Stomach (tissue), 9 donors: Measurements from ENCODE around the gene SEC22C. TPM values are rescaled to one million over a fixed set of nuclear protein-coding genes. Genes with fewer than 3 reads are reported as not detected.

Source experiments
- DNase-seq, 2 donors: peaks; one replicate each; pipeline versions ENCODE4 v3.0.0 to v3.0.0-alpha.2; 2013 to 2019
- H3K27ac ChIP-seq, 5 donors: fragments of 200-600 bp in 4 of 5; sonication (generic) in 4 of 5; one replicate each; pipeline ENCODE4 v1.5.1; 2013 to 2019; ENCODE audit warnings: mild to moderate bottlenecking in 1 of 5, moderate library complexity in 1 of 5
- H3K27me3 ChIP-seq, 3 donors: fragments of 200-600 bp; sonication (generic); one replicate each; pipeline ENCODE4 v1.5.1; 2017 to 2019; ENCODE audit warnings: mixed run types in 1 of 3
- H3K36me3 ChIP-seq, 4 donors: fragments of 200-600 bp; sonication (generic); 1 replicate in 3 of 4; 2 replicates in 1 of 4; pipeline ENCODE4 v1.5.1; 2016 to 2019
- H3K4me1 ChIP-seq, 4 donors: fragments of 200-600 bp; sonication (generic); one replicate each; pipeline ENCODE4 v1.5.1; 2016 to 2019
- H3K4me3 ChIP-seq, 4 donors: fragments of 200-600 bp; sonication (generic) in 3 of 4; one replicate each; pipeline ENCODE4 v1.5.1; 2016 to 2019; ENCODE audit warnings: mild to moderate bottlenecking in 1 of 4
- H3K9me3 ChIP-seq, 4 donors: fragments of 200-600 bp; sonication (generic); one replicate each; pipeline ENCODE4 v1.5.1; 2016 to 2019
- EP300 ChIP-seq: sonication (generic); formaldehyde crosslinking; IDR thresholded peaks from one replicate; pipeline ENCODE4 v1.6.1; 2017; ENCODE audit warnings: antibody characterized with exemption
- POLR2A ChIP-seq, 4 donors: fragments of 450-650 bp; IDR thresholded peaks; one replicate each; pipeline ENCODE4 v1.6.1; 2016; ENCODE audit warnings: antibody characterized with exemption in 4 of 4, control low read depth in 2 of 4, mild to moderate bottlenecking in 1 of 4, moderate library complexity in 1 of 4
- POLR2AphosphoS5 ChIP-seq, 3 donors: sonication (generic); formaldehyde crosslinking; IDR thresholded peaks; one replicate each; pipeline ENCODE4 v1.6.1; 2016; ENCODE audit warnings: antibody characterized with exemption in 3 of 3
- WGBS, 5 donors: extraction: QIAGEN DNeasy Blood & Tissue Kit in 3 of 5; methylation state at CpG; one replicate each; pipeline versions ENCODE4 v1.1.5 to v1.1.7; 2013 to 2018; 5-methylcytosine and 5-hydroxymethylcytosine counted together
- intact Hi-C: fragments of 100-400 bp; cut with DNase I; formaldehyde crosslinking; loops from one replicate; pipeline ENCODE4 v1.15.1; 2023; ENCODE audit warnings: low total_unique reads
- polyA plus RNA-seq, 3 donors: library from polyadenylated mRNA; stranded (reverse); fragments of 200-250 nt; gene quantifications; one replicate each; pipeline ENCODE4 v1.2.3, GENCODE V29; 2013
- total RNA-seq, 5 donors: library from RNA; depleted of rRNA; stranded (reverse); fragments of >200 nt; gene quantifications; one replicate each; pipeline versions ENCODE4 v1.1.0 to v1.2.3, GENCODE V29; 2014 to 2016
- TF ChIP-seq, protein P1 (sequence below), 7 experiments: fragments of 450-650 bp in 4 of 7; fragments of 200-600 bp in 3 of 7; sonication (generic) in 3 of 7; IDR thresholded peaks; one replicate each; pipeline ENCODE4 v1.5.1; 2016 to 2019; ENCODE audit warnings: antibody characterized with exemption in 7 of 7, control low read depth in 2 of 7, mild to moderate bottlenecking in 1 of 7
- donor health status: healthy with polysubstance abuse.
- donor health status: Bipolar disorder and iron deficiency.
- donor health status: healthy.

The SEC22C gene
- total and polyA plus RNA-seq, 8 donors = 9.8 to 64.3 (median 28.9) TPM

DNA sequence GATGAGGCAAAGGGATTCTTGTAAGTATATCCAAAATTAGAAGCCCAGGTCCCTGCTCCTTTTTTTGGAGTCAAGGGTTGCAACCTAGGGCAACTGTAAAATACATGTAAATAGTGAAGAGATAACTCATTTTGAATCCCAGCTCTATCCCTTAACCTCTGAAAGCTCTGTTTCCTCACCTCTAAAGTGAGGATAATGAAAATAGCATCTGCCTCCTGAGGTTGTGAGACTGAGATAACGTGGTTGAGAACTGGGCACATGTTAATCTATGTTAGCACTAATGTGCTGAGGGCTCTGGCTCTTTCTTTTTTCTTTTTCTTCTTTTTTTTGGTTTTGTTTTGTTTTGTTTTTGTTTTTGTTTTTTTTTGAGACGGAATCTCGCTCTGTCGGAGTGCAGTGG lies 13.9 kb upstream of the SEC22C start:
- DNase-seq = no peak
- Histone ChIP-seq H3K27me3 (no peaks in the 10 kb centered on the region), H3K4me1 (peaks cover 13 to 36% (median 19%) of the 10 kb centered on the region in 4 donors), H3K9me3 (no peaks in the 10 kb centered on the region), H3K36me3 (peaks cover 10 to 39% (median 31%) of the 10 kb centered on the region in 4 donors), H3K4me3 (no peak overlapping the region), H3K27ac (no peak overlapping the region)
- intact Hi-C loops = no loop called here
- TF ChIP-seq EP300 (no peak), POLR2AphosphoS5 (IDR thresholded peaks at IDR 0.05) (no peak), POLR2A (IDR thresholded peaks at IDR 0.05) (no peak)
- TF ChIP-seq, protein P1, sequence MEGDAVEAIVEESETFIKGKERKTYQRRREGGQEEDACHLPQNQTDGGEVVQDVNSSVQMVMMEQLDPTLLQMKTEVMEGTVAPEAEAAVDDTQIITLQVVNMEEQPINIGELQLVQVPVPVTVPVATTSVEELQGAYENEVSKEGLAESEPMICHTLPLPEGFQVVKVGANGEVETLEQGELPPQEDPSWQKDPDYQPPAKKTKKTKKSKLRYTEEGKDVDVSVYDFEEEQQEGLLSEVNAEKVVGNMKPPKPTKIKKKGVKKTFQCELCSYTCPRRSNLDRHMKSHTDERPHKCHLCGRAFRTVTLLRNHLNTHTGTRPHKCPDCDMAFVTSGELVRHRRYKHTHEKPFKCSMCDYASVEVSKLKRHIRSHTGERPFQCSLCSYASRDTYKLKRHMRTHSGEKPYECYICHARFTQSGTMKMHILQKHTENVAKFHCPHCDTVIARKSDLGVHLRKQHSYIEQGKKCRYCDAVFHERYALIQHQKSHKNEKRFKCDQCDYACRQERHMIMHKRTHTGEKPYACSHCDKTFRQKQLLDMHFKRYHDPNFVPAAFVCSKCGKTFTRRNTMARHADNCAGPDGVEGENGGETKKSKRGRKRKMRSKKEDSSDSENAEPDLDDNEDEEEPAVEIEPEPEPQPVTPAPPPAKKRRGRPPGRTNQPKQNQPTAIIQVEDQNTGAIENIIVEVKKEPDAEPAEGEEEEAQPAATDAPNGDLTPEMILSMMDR (IDR thresholded peaks at IDR 0.05) = no peak
- 87 to 100% (median 95%) methylated on average over 4 of the region's 4 CpGs for WGBS, 5 donors

DNA sequence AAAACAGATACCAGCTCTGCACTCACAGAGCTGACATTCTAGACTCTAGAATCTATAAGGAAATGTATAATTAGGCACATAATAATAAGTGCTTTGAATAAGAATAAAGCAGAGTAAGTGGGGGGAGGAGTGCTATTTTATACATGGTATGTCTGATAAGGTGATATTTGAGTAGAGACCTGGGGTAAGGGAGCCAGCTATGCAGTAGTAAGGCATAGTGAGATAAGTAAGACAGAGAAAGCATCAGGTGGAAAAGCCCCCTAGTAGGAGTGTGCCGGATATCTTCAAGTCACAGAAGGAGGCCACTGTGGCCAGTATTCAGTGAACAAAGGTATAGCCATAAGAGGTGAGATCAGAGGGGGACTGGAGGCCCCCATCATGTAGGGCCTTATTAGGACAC lies 11.9 kb upstream of the SEC22C start:
- Histone ChIP-seq H3K9me3 (no peaks in the 10 kb centered on the region), H3K27ac (no peak overlapping the region), H3K4me3 (no peak overlapping the region), H3K4me1 (peaks cover 17 to 37% (median 28%) of the 10 kb centered on the region in 4 donors), H3K36me3 (peaks cover 10 to 39% (median 31%) of the 10 kb centered on the region in 4 donors), H3K27me3 (no peaks in the 10 kb centered on the region)
- no peak for TF ChIP-seq POLR2AphosphoS5 (IDR thresholded peaks at IDR 0.05)
- TF ChIP-seq POLR2A (IDR thresholded peaks at IDR 0.05) = no peak
- no peak for TF ChIP-seq EP300
- TF ChIP-seq, protein P1 (IDR thresholded peaks at IDR 0.05) = no peak
- intact Hi-C loops = no loop called here
- no peak for DNase-seq
- 91 to 100% (median 96%) methylated on average over 1 of the region's 1 CpG for WGBS, 5 donors

DNA sequence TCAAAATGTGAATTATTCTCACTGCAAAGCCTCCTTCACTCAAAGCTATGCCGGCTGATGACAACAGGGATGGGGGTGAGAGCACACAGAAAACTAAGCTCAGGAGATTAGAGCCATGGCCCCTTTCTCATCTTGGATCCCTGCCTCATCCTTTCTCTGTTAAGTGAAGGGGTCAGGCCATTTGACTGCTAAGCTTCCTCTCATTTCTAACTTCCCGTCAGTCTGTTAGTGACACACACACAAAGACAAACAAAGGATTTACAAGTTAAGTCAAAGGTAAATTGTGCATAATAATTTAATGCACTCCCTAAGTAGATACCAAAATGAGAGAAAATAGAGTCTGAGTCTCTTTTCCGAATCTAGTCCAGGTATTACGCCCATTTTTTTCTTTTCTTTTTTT lies 10.0 kb upstream of the SEC22C start:
- peak overlapping the region; percentile 64 to 84 (median 72) for H3K4me3 ChIP-seq
- intact Hi-C loops = no loop called here
- peak overlapping the region; percentile 89 to 96 (median 90) for H3K27ac ChIP-seq

DNA sequence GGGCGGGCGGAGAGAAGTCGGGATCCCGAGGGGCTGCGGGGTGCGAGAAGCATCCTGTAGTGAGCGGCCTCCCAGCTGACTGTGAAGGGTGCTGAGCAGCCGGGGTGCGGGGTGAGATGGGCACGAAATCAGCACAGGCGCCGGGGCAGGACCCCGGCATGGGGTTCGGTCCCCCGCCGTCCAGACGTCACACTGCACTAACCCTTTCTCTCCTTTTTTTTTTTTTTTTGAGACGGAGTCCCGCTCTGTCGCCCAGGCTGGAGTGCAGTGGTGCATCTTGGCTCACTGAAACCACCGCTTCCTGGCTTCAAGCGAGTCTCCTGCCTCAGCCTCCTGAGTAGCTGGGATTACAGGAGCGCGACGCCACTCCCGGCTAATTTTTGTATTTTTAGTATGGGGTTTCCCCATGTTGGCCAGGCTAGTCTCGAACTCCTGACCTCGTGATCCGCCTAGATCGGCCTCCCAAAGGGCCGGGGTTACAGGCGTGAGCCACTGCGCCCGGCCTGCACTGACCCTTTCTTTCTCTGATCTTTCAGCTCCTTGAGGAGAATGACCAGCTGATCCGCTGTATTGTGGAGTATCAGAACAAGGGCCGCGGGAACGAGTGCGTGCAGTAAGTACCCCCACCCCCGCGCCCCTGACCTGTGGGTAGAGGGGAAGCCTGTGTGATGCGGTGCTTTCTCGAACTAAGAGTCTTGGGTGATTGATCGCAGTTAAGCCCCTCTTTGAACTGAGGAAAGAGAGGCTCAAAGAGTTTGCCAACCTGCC lies 9.4 kb upstream of the SEC22C start:
- no peak for TF ChIP-seq POLR2AphosphoS5 (IDR thresholded peaks at IDR 0.05)
- TF ChIP-seq POLR2A (IDR thresholded peaks at IDR 0.05) = no peak
- TF ChIP-seq, protein P1 (IDR thresholded peaks at IDR 0.05) = no peak
- TF ChIP-seq EP300 = no peak
- WGBS, 5 donors = 3 to 7% (median 4%) methylated on average over 39 to 44 of the region's 44 CpGs
- peak in 1 of 2 donors; percentile 37 for DNase-seq

More for the DNA sequence above, 10.0 kb upstream of the SEC22C start:
- peaks cover 10 to 35% (median 28%) of the 10 kb centered on the region in 4 donors for H3K36me3 ChIP-seq
- H3K9me3 ChIP-seq = no peaks in the 10 kb centered on the region
- 53 to 66% (median 60%) methylated on average over 4 of the region's 4 CpGs for WGBS, 5 donors
- H3K4me1 ChIP-seq = peaks cover 17 to 37% (median 28%) of the 10 kb centered on the region in 4 donors
- TF ChIP-seq, protein P1 (IDR thresholded peaks at IDR 0.05) = no peak
- no peak for TF ChIP-seq POLR2AphosphoS5 (IDR thresholded peaks at IDR 0.05)
- TF ChIP-seq POLR2A (IDR thresholded peaks at IDR 0.05) = no peak
- no peak for TF ChIP-seq EP300
- H3K27me3 ChIP-seq = no peaks in the 10 kb centered on the region
- DNase-seq = peak in 1 of 2 donors; percentile 12

More for the DNA sequence above, 9.4 kb upstream of the SEC22C start:
- Histone ChIP-seq H3K4me3 (peak overlapping the region; percentile 64 to 84 (median 72)), H3K9me3 (no peaks in the 10 kb centered on the region), H3K36me3 (peaks cover 10 to 32% (median 24%) of the 10 kb centered on the region in 4 donors), H3K4me1 (peaks cover 17 to 37% (median 28%) of the 10 kb centered on the region in 4 donors), H3K27me3 (no peaks in the 10 kb centered on the region), H3K27ac (peak overlapping the region; percentile 89 to 96 (median 90))
- intact Hi-C loops = no loop called here
